Naive thymus-derived CD8-positive, alpha-beta T cell (primary cell): ENCODE results near the gene NAGS. TPM values are rescaled to one million over a fixed set of nuclear protein-coding genes. Genes with fewer than 3 reads are reported as not detected.
"Not testable (repeated sequence)": the region's sequence is repeated elsewhere in the genome, so short reads cannot be mapped to it uniquely, and the experiment has no call there.

Source experiments
- ATAC-seq, 2 donors: fragments of 150-1000 bp; cut with Tn5 transposase in 1 of 2; sonication (Bioruptor Pico), chemical (Tn5 transposase) in 1 of 2; 1 replicate in 1 of 2; 2 replicates in 1 of 2; pipeline ENCODE4 v1.10.0; 2021; ENCODE audit warnings: mild to moderate bottlenecking in 2 of 2, moderate library complexity in 2 of 2
- POLR2A ChIA-PET: fragments of 350-600 bp; sonication (Branson Sonifier 250); formaldehyde crosslinking; loops from one replicate; lab custom pipeline; 2021; ENCODE audit warnings: antibody characterized with exemption; lab: Charles Lee
- DNase-seq, 10 donors: peaks; one replicate each; pipeline versions ENCODE4 v3.0.0 to v3.0.0-alpha.2; 2020 to 2022
- H3K27ac Mint-ChIP-seq, 10 donors: one replicate each; pipeline ENCODE4 v1.8.0; 2020 to 2022; ENCODE audit warnings: mild to moderate bottlenecking in 10 of 10, mixed read lengths in 10 of 10, moderate library complexity in 4 of 10, inconsistent platforms in 1 of 10
- H3K27me3 Mint-ChIP-seq, 5 donors: one replicate each; pipeline ENCODE4 v1.8.0; 2021 to 2022; ENCODE audit warnings: mixed read lengths in 5 of 5
- H3K36me3 Mint-ChIP-seq, 3 donors: one replicate each; pipeline ENCODE4 v1.8.0; 2020 to 2022; ENCODE audit warnings: mixed read lengths in 3 of 3, mild to moderate bottlenecking in 2 of 3, inconsistent platforms in 1 of 3
- H3K4me1 Mint-ChIP-seq, 4 donors: one replicate each; pipeline ENCODE4 v1.8.0; 2021 to 2022; ENCODE audit warnings: mixed read lengths in 4 of 4
- H3K4me3 Mint-ChIP-seq, 10 donors: one replicate each; pipeline ENCODE4 v1.8.0; 2020 to 2022; ENCODE audit warnings: mild to moderate bottlenecking in 10 of 10, mixed read lengths in 10 of 10, moderate library complexity in 6 of 10, inconsistent platforms in 1 of 10
- H3K9me3 Mint-ChIP-seq, 9 donors: one replicate each; pipeline ENCODE4 v1.8.0; 2020 to 2022; ENCODE audit warnings: mixed read lengths in 9 of 9, mild to moderate bottlenecking in 3 of 9, inconsistent platforms in 1 of 9, moderate library complexity in 1 of 9
- polyA plus RNA-seq, 3 donors: library from polyadenylated mRNA; unstranded; fragments of 300-500 nt; fragmentation: Illumina TruSeq; gene quantifications; one replicate each; pipeline ENCODE4 v1.2.3, GENCODE V29; 2021
- total RNA-seq, 8 experiments: library from RNA in 2 of 8; stranded (reverse) in 2 of 8; gene quantifications; one replicate each; pipeline ENCODE4 v1.2.3 and lab custom pipeline; 2021 to 2026

The NAGS gene
- total and polyA plus RNA-seq, 5 experiments from 2014 or later = 0.19 to 0.96 (median 0.59) TPM

- H3K4me3 Mint-ChIP-seq, ATAC-seq, H3K4me1 Mint-ChIP-seq, H3K27me3 Mint-ChIP-seq, H3K9me3 Mint-ChIP-seq, POLR2A ChIA-PET, DNase-seq, H3K27ac Mint-ChIP-seq: not testable (repeated sequence)
- peaks cover 0 to 72% (median 4%) of the 10 kb centered on the region in 3 donors for H3K36me3 Mint-ChIP-seq
Measured at GRCh38 chr17:44034688-44035087, 30.3 kb downstream of the NAGS start.

- H3K4me3 Mint-ChIP-seq = peak overlapping the region in 1 of 10 donors; percentile 54
- peaks cover 0 to 64% (median 1%) of the 10 kb centered on the region in 3 donors for H3K36me3 Mint-ChIP-seq
- POLR2A ChIA-PET = no interaction called here
- peak overlapping the region in 1 of 10 donors; percentile 9 for H3K27ac Mint-ChIP-seq
- DNase-seq (no peak), ATAC-seq (no peak)
- peaks cover 11 to 20% (median 18%) of the 10 kb centered on the region in 4 donors for H3K4me1 Mint-ChIP-seq
- no peaks in the 10 kb centered on the region for H3K9me3 Mint-ChIP-seq
- H3K27me3 Mint-ChIP-seq = no peaks in the 10 kb centered on the region
Measured at GRCh38 chr17:44037471-44037870, 33.0 kb downstream of the NAGS start.

GRCh38 chr17:44038604-44039011 lies 34.2 kb downstream of the NAGS start:
- H3K4me1 Mint-ChIP-seq = peaks cover 11 to 22% (median 20%) of the 10 kb centered on the region in 4 donors
- H3K36me3 Mint-ChIP-seq = peaks cover 0 to 61% (median 1%) of the 10 kb centered on the region in 3 donors
- no peaks in the 10 kb centered on the region for H3K27me3 Mint-ChIP-seq
- H3K9me3 Mint-ChIP-seq = no peaks in the 10 kb centered on the region
- H3K27ac Mint-ChIP-seq = peak overlapping the region in 1 of 10 donors; percentile 62
- POLR2A ChIA-PET = interaction anchor here (0.8 kb wide), 1 partner anchor 11 kb away, joined by 4 read pairs; no protein-coding TSS in a partner anchor
- no peak overlapping the region for H3K4me3 Mint-ChIP-seq
- no peak for ATAC-seq
- no peak for DNase-seq

- H3K4me3 Mint-ChIP-seq = no peak overlapping the region
- no peaks in the 10 kb centered on the region for H3K27me3 Mint-ChIP-seq
- no peak for DNase-seq
- peaks cover 6 to 20% (median 18%) of the 10 kb centered on the region in 4 donors for H3K4me1 Mint-ChIP-seq
- H3K36me3 Mint-ChIP-seq = peaks cover 0 to 61% (median 0%) of the 10 kb centered on the region in 3 donors
- POLR2A ChIA-PET = interaction anchor here (0.7 kb wide), 1 partner anchor 420 kb away, joined by 5 read pairs; no protein-coding TSS in a partner anchor
- peak overlapping the region in 1 of 10 donors; percentile 28 for H3K27ac Mint-ChIP-seq
- no peak for ATAC-seq
- no peaks in the 10 kb centered on the region for H3K9me3 Mint-ChIP-seq
Measured at GRCh38 chr17:44039829-44040635, 35.6 kb downstream of the NAGS start.

GRCh38 chr17:44043272-44043696 lies 38.9 kb downstream of the NAGS start:
- H3K4me1 Mint-ChIP-seq = peaks cover 6 to 26% (median 19%) of the 10 kb centered on the region in 4 donors
- H3K36me3 Mint-ChIP-seq = peaks cover 0 to 48% (median 3%) of the 10 kb centered on the region in 3 donors
- H3K27me3 Mint-ChIP-seq = no peaks in the 10 kb centered on the region
- no peak for DNase-seq
- POLR2A ChIA-PET = interaction anchor here (0.6 kb wide), 1 partner anchor 80 kb away, joined by 3 read pairs; the partner anchor contains the start of gene HDAC5
- H3K9me3 Mint-ChIP-seq = no peaks in the 10 kb centered on the region
- H3K27ac Mint-ChIP-seq = peak overlapping the region in 3 of 10 donors; percentile 53 to 83 (median 74)
- H3K4me3 Mint-ChIP-seq = no peak overlapping the region
- no peak for ATAC-seq

- H3K27me3 Mint-ChIP-seq = no peaks in the 10 kb centered on the region
- H3K27ac Mint-ChIP-seq = peak overlapping the region in 4 of 10 donors; percentile 3 to 51 (median 24)
- POLR2A ChIA-PET = interaction anchor here (0.6 to 0.7 kb wide), 2 partner anchors 79 to 120 kb away, joined by 3 read pairs; partner anchors contain the start of gene HDAC5
- H3K4me1 Mint-ChIP-seq = peaks cover 6 to 27% (median 20%) of the 10 kb centered on the region in 4 donors
- peaks cover 0 to 49% (median 3%) of the 10 kb centered on the region in 3 donors for H3K36me3 Mint-ChIP-seq
- no peak overlapping the region for H3K4me3 Mint-ChIP-seq
- ATAC-seq = no peak
- H3K9me3 Mint-ChIP-seq = no peaks in the 10 kb centered on the region
- no peak for DNase-seq
Measured at GRCh38 chr17:44044071-44044470, 39.6 kb downstream of the NAGS start.

GRCh38 chr17:44045486-44045885 lies 41.1 kb downstream of the NAGS start:
- POLR2A ChIA-PET = no interaction called here
- Mint-ChIP-seq H3K27me3 (no peaks in the 10 kb centered on the region), H3K4me3 (no peak overlapping the region), H3K27ac (peak overlapping the region in 1 of 10 donors; percentile 7), H3K9me3 (no peaks in the 10 kb centered on the region), H3K4me1 (peaks cover 6 to 24% (median 18%) of the 10 kb centered on the region in 4 donors), H3K36me3 (peaks cover 0 to 51% (median 3%) of the 10 kb centered on the region in 3 donors)
- DNase-seq (no peak), ATAC-seq (no peak)

- H3K4me3 Mint-ChIP-seq, H3K9me3 Mint-ChIP-seq, H3K27me3 Mint-ChIP-seq, DNase-seq, ATAC-seq: not testable (repeated sequence)
- peaks cover 0 to 15% (median 10%) of the 10 kb centered on the region in 4 donors for H3K4me1 Mint-ChIP-seq
- POLR2A ChIA-PET = interaction anchor here (0.7 kb wide), 1 partner anchor 320 kb away, joined by 3 read pairs; no protein-coding TSS in a partner anchor
- peaks cover 0 to 62% (median 3%) of the 10 kb centered on the region in 3 donors for H3K36me3 Mint-ChIP-seq
- peak overlapping the region in 3 of 10 donors; percentile 41 to 63 (median 58) for H3K27ac Mint-ChIP-seq
Measured at GRCh38 chr17:44046893-44047292, 42.5 kb downstream of the NAGS start.

- ATAC-seq = no peak
- peaks cover 0 to 70% (median 5%) of the 10 kb centered on the region in 3 donors for H3K36me3 Mint-ChIP-seq
Measured at GRCh38 chr17:44049294-44050060, 45.1 kb downstream of the NAGS start.

GRCh38 chr17:44053125-44053872 lies 48.9 kb downstream of the NAGS start:
- no peak overlapping the region for H3K4me3 Mint-ChIP-seq
- POLR2A ChIA-PET = interaction anchor here (0.6 kb wide), 1 partner anchor 11 kb away, joined by 3 read pairs; no protein-coding TSS in a partner anchor
- H3K27me3 Mint-ChIP-seq = no peaks in the 10 kb centered on the region
- peaks cover 12 to 22% (median 19%) of the 10 kb centered on the region in 4 donors for H3K4me1 Mint-ChIP-seq
- peak overlapping the region in 6 of 10 donors; percentile 3 to 70 (median 54) for H3K27ac Mint-ChIP-seq
- peaks cover 0 to 79% (median 2%) of the 10 kb centered on the region in 3 donors for H3K36me3 Mint-ChIP-seq
- DNase-seq (no peak), ATAC-seq (no peak)
- no peaks in the 10 kb centered on the region for H3K9me3 Mint-ChIP-seq

More at GRCh38 chr17:44049294-44050060, 45.1 kb downstream of the NAGS start:
- POLR2A ChIA-PET = interaction anchor here (0.5 to 0.7 kb wide), 2 partner anchors 11 to 172 kb away, joined by 3 to 4 read pairs; no protein-coding TSS in a partner anchor
- Mint-ChIP-seq H3K27ac (peak overlapping the region in 2 of 10 donors; percentile 25 to 43), H3K27me3 (no peaks in the 10 kb centered on the region), H3K4me1 (peaks cover 12 to 25% (median 17%) of the 10 kb centered on the region in 4 donors), H3K9me3 (no peaks in the 10 kb centered on the region), H3K4me3 (no peak overlapping the region)
- no peak for DNase-seq
